Measurements from ENCODE around the gene ARIH2.
"Not testable (repeated sequence)": the region's sequence is repeated elsewhere in the genome, so short reads cannot be mapped to it uniquely, and the experiment has no call there.

The ARIH2 gene

DNA sequence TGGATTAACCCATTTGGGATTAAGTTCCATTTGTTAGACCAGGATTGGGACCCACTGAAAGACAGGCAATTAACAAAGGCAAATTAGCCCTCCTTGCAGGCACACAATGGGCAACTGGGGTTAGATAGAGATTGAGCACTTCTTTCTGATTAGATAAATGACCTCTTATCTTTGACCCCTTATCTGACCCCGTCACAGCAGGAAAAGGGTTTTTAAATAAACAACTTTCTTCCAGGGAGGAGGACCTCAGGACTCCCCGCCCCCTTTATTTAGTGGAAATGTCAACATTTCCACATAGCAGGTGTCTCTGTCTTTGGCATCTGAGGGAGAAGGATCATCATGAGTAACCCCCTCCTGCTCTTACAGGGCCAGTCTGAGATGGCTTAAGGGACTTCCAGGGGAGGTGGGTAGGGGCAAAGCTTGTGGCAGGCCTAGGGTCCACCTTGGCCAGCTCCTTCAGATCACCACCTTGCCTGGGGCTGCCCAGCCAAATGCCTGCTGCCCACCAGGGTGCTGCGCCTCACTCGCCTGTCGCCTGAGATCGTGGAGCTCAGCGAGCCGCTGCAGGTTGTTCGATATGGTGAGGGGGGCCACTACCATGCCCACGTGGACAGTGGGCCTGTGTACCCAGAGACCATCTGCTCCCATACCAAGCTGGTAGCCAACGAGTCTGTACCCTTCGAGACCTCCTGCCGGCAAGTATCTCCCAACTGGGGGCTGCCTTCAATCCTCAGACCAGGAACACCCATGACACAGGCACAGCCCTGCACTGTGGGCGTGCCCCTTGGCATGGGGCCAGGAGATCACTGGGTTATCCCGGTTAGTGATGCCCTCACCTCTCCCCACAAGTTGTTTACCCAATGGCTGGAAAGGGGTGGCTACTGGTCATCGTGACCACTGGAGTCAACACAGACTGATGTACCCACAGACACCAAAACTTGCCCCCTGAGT, 86.0 kb downstream of the ARIH2 start:
- no peak for DNase-seq (ENCODE audit: low read depth)

DNA sequence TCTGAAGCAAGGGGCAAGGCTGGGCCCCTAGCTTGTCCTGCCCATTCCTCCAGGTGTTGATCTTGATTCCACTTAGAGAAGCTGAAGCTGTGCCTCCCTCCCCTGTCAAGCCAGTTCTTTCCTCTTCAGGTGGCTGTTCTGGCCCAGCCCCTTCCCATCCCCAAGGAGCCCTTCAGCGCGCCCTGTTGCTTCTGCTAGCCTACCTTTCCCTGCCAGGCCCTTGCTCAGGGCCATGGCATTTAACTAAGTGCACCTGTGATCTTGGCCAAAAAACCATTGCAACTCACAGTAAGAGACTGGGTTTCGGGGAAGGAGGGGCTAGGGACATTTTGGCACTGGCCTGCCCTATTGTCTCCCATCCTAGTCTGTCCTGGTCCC, 86.7 kb downstream of the ARIH2 start:
- no peak for DNase-seq (ENCODE audit: low read depth)

DNA sequence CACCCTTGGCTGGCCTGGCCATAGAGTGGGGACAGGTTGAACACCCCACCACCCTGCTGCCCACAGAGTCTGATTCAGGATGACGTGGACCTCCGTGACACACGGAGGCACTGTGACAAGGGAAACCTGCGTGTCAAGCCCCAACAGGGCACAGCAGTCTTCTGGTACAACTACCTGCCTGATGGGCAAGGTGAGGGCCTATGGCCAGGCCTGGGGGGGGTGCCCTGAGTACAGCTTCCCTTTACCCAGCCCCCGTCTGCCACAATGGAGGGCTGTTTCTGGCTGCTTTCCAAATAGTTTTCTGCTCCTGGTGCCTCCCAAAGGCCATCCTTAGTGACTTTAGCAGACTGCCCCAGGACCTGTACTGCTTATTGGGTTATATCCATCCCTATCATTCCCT, 87.4 kb downstream of the ARIH2 start:
- DNase-seq (ENCODE audit: low read depth) = no peak

DNA sequence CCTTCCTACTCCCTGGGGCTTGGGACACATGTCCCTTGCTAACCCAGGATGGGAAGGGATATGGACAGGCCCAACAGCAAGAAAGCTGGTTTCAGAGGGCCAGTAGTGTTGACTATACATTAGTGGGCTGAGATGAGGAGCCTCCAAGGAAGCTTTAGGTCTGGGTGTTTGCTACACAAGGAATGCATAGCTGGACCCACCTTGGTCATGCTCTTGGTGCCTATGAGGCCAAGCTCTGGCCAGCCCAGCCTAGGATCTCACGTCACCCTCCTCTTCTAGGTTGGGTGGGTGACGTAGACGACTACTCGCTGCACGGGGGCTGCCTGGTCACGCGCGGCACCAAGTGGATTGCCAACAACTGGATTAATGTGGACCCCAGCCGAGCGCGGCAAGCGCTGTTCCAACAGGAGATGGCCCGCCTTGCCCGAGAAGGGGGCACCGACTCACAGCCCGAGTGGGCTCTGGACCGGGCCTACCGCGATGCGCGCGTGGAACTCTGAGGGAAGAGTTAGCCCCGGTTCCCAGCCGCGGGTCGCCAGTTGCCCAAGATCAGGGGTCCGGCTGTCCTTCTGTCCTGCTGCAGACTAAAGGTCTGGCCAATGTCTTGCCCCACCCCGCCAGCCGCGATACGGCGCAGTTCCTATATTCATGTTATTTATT, 87.9 kb downstream of the ARIH2 start:
- no peak for DNase-seq (ENCODE audit: low read depth)

DNA sequence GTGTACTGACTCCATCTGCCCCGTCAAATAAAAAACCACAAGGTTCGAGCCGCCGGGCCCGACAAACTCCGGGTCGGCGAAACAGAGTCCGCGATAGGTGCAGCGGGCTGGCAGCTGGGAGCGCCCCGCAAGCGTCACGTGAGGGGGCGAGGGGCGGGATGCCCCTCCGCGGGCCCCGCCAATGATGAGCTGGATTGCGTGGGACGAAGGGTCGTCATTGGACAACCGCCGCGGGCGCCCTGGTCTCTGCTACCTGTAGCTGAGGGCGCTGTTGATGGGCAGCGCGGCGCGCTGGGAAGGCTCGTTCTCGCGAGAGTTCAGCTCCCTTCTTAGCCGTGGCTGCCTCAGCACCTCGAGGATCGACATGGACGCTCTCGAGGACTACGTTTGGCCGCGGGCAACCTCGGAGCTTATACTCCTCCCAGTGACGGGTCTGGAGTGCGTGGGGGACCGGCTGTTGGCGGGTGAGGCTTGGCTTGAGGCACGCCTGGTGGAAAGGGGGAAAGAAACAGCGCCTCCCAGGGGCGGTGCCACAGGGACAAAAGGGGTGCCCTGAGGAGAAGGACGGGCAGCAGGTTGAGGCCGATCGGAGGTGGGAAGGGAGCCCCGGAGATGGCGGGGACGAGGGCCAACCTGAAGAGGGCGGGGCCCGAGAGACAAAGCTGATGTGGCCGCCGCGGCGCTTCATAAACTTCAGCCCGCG, 88.6 kb downstream of the ARIH2 start, which contains the start of gene WDR6:
Gene WDR6 (plus strand): TSS at position 324 of the 703 bp plus-strand sequence. CDS start 41 bp downstream, at position 365.
- peak; percentile 95 for DNase-seq (ENCODE audit: low read depth)

DNA sequence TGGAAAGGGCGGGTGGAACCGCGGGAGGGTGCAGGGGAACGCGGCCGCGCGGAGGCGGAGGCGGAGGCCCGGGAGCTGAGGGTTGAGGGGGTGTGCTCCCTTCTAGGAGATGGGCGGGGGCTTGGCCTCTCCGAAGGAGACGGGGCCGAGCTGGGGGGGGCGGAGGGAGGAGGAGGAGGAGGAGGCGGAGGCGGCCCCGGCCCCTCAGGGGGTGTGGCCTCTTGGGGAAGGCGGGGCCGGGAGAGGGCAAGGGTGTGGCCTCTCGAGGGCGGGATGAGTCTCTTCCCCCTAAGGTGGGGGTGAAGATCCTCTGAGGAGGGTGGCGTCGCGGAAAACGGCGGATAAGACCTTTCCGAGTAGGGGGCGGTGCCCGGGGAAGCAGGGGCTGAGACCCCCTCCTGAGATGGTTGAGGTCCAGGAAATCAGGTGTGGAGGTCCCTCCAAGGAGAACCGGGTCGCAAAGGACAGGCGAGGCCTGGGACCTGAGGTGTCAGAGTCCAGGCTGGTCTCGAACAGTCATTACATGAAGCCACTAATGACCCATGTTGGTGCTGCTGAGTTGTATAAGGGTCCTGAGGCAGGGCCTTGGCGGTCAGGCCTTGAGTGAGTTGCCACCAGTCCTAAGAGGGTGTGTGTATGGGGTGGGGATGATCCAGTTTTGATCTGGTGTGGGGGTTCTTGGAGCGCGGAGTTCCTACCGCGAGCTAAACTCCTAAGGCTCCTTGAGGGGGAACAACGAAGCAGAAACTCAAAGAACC, 89.3 kb downstream of the ARIH2 start:
- peak; percentile 75 for DNase-seq (ENCODE audit: low read depth)

DNA sequence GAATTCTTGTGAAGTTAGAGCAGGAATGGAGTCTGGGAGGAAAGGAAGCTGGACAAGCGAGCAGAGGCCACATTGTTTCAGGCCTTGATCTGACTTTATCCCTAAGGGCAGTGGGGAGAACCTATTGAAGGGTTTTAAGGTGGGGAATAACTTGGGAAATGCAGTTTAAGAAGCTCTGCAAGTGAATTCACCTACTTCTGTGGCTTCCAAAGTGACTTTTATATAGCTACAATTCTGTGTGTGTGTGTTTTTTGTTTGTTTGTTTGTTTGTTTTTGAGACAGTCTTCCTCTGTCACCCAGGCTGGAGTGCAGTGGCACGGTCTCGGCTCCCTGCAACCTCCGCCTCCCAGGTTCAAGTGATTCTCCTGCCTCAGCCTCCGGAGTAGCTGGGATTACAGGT, 90.0 kb downstream of the ARIH2 start:
- DNase-seq (ENCODE audit: low read depth) = not testable (repeated sequence)

DNA sequence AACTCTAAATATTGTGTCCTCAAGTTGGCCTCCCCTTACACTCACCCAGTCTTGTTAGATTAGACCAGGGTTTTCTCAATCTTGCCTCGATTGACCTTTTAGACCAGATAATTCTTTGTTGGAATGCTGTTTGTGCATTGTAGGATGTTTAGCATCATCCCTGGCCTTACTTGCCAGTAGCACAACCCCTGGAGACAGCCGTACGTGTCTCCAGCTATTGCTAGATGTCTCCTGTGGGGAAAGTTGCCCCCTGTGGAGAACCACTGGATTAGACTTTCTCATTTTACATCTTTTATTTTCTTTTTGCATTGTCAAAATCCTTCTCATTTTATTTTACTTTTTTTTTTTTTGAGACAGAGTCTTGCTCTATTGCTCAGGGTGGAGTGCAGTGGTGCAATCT, 90.8 kb downstream of the ARIH2 start:
- no peak for DNase-seq (ENCODE audit: low read depth)

DNA sequence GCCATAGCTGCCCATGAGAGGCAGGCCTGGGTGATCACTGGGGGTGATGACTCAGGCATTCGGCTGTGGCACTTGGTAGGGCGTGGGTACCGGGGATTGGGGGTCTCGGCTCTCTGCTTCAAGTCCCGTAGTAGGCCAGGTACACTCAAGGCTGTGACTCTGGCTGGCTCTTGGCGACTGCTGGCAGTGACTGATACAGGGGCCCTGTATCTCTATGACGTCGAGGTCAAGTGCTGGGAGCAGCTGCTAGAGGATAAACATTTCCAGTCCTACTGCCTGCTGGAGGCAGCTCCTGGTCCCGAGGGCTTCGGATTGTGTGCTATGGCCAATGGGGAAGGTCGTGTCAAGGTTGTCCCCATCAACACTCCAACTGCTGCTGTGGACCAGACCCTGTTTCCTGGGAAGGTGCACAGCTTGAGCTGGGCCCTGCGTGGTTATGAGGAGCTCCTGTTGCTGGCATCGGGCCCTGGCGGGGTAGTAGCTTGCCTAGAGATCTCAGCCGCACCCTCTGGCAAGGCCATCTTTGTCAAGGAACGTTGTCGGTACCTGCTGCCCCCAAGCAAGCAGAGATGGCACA, 93.9 kb downstream of the ARIH2 start:
- DNase-seq (ENCODE audit: low read depth) = no peak

DNA sequence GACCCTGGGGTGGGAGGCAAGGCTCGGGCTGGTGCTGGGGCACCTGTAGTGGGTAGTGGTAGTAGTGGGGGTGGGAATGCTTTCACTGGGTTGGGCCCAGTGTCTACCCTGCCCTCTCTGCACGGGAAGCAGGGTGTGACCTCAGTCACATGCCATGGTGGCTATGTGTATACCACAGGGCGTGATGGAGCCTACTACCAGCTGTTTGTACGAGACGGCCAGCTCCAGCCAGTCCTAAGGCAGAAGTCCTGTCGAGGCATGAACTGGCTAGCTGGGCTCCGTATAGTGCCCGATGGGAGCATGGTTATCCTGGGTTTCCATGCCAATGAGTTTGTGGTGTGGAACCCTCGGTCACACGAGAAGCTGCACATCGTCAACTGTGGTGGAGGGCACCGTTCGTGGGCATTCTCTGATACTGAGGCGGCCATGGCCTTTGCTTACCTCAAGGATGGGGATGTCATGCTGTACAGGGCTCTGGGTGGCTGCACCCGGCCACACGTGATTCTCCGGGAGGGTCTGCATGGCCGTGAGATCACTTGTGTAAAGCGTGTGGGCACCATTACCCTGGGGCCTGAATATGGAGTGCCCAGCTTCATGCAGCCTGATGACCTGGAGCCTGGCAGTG, 94.6 kb downstream of the ARIH2 start:
- DNase-seq (ENCODE audit: low read depth) = no peak

DNA sequence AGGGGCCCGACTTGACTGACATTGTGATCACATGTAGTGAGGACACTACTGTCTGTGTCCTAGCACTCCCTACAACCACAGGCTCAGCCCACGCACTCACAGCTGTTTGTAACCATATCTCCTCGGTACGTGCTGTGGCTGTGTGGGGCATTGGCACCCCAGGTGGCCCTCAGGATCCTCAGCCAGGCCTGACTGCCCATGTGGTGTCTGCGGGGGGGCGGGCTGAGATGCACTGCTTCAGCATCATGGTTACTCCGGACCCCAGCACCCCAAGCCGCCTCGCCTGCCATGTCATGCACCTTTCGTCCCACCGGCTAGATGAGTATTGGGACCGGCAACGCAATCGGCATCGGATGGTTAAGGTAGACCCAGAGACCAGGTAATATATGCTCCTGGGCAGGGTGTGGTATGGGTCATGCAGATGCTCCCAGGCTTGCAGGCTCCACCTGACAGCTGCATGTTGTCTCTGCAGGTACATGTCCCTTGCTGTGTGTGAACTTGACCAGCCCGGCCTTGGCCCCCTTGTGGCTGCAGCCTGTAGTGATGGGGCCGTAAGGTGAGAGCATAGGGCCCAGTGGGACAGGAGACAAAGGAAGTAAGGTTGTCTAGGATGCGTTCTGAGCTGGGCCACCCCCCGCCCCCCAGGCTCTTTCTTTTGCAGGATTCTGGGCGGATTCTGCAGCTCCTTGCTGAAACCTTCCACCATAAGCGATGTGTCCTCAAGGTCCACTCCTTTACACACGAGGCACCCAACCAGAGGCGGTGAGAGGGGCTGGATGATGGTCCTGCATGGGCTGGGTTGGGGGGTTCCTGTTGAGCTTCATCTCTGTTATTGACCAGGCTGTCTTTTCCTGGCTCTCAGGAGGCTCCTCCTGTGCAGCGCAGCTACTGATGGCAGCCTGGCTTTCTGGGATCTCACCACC, 95.4 kb downstream of the ARIH2 start:
- DNase-seq (ENCODE audit: low read depth) = no peak

DNA sequence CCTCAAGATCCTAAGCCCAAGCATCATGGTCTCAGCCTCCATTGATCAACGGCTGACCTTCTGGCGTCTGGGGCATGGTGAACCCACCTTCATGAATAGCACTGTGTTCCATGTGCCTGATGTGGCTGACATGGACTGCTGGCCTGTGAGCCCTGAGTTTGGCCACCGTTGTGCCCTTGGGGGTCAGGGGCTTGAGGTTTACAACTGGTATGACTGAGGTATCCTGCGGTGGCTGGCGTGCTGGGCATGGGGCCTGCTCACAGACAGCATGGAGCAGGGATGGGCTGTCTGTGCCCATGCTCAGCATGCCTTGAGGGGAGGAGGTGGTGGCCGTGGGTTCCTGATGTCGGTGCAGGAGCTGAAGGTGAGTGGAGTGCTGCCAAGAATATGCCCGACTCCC, 96.4 kb downstream of the ARIH2 start:
- DNase-seq (ENCODE audit: low read depth) = no peak

DNA sequence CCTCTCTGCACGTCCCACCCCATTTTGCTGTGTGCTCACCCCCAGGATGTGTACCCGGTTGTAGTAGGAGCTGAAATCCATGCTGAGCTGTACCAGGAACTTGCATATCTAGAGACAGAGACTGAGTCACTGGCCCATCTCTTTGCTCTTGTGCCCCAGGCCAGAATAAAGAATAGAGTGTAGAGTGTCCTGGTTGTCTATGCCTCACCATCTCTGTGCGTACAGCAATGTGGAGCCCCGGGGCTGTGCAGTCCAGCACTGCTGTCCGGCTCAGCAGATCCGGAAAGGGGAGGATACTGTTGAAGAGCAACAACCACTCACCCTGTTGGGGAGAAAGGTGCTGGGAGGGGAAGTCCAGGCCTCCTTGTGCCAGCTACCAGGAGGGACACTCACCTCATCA, 97.1 kb downstream of the ARIH2 start:
- DNase-seq (ENCODE audit: low read depth) = no peak

DNA sequence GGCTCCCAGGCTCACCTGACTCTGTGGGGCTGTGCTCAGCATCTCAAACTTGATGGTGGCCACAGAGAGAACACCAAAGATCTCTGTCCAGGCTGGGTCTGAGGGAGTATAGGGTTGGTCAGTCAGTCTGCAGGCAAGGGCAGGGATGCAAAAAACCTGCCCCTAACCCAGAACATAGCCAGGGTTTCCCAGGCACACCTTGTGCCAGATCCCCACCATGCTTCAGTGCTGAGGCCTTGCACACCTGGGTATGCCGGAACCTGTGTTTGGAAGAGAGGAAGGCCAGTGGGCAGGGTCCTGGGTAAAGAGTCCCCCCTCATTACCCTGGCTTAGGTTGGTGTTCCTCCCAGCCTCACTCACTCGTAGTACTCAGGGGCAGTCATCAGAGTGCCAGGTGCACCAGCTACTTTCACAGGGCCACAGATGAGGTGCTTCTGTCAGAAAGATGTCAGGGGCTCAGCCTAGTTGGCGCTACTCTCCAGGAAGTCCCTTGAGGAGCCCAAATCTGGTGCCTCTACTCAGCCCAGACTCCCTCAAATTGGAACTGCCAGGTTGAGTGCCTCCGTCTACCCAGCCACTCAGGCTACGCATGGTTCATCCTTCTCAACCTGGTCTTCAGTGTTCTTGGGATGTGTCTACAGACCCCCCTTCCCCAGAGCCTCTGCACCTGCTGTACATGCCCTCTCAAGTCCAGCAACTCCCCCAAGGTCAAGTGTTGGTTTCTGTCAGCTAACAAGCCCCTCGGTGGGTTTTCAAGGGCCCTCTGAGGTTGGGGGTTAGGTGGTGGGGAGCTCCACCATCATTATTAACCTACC, 98.0 kb downstream of the ARIH2 start:
- no peak for DNase-seq (ENCODE audit: low read depth)

DNA sequence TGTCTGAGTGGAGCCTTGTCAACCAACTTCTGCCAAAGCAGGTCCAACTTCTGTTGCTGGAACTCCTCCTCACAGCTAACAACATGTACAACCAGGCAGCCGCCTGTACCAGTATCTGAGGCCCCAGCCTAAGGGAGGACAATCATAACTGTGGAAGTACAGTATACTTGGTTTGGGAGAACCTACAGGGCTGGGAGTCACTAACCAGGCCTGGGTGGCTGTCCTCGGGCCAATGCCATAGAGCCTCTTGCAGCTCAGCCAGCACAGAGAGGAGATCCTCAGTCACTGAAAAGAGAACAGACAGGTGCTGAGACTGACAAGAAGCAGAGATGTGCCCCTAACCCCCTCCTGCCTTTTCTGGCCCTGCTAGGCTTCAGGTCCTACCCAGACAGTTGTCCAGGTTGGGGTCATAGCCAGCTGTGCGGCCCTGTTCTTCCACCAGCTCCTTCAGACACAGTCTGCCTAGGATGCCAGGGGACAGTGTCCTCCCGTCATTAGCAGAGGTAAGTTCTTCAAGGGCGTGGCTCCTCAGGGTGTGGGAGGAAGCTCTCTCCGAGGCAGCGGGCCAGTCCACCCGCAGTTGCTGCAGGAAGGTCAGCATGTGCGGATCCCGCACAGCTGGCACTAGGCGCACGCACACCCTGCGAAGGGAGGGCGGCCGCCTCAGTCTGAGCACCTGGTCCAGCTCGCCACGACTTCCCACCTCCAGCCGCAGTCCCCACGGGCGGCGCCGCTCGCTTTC, 98.8 kb downstream of the ARIH2 start:
- no peak for DNase-seq (ENCODE audit: low read depth)

DNA sequence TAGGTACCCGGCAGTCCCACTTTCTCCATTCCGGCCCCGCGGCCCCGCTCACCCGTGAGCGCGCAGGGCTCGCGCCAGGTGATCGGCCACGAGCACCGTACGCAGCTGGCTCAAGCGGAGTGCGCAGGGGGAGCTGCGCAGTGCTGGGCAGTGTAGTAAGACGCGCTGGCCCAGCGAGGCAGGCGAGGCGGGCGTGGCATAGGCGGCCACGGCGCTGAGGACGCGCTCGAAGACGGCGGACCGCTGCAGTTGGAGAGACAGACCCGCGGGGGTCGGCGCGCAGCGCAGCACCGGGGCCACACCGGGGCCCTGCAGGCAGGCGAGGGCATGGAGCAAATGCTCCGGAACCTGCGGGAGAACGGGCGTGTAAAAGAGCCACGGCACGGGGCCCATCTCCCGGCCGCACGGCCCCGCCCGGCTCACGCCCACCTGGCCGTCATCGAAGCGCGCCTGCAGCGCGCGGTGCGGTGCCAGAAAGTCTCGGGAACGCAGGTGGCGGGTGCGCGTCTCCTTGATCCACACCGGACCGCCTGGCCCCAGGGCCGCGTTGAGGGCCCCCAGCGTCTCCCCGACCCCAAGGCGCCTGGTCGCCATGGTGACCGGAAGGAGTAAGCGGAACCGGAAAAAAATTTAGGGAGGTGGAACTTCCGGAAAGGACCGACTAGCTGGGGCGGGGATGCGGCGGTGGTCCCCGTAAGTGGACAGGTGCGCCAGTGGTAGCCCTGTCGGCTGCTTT, 99.5 kb downstream of the ARIH2 start, which contains the start of gene DALRD3:
Gene DALRD3 (minus strand): TSS at position 610 of the 736 bp plus-strand sequence. CDS start 16 bp downstream, at position 594.
- DNase-seq (ENCODE audit: low read depth) = peak; percentile 50

DNA sequence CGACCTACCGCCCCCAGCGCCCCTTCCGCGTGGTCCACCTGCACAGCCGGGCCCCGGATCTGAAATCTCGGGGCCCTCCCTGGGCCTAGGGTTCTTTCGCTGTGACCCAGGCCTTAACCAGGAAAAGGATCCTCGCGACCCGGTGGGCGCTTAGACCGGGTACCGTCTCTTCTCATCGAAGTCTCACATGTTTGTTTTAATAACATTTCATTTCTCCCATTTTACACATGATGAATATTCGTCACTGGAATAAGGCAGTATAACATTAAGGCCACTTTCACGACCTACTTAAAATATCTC, 100.0 kb downstream of the ARIH2 start:
- DNase-seq (ENCODE audit: low read depth) = no peak

DNA sequence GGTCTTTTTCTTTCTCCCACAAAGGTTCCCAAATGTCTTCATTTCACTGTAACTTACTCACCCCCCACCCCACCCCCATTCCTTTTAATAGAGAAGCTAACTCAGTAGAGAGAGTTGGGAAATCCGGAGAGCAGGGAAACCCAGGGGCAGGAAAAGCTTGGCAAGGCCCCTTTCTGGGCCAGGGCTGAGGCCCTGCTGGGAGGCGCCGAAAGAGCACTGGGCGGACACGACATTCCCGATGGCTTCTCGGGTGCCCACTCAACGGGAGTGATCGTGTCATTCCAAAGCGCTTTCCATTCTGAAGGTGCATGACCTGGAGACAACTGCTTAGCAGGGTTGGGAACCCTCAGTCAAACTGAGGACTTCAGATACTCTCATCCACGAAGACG, 101.3 kb downstream of the ARIH2 start:
- DNase-seq (ENCODE audit: low read depth) = no peak

Data from stimulated activated CD8-positive, alpha-beta memory T cell treated with anti-CD3 and anti-CD28 coated beads, Interleukin-4, amount 100 ng/mL, for 24 hours (primary cell).